ENCODE data around the gene COL2A1. TPM values are rescaled to one million over a fixed set of nuclear protein-coding genes. Genes with fewer than 3 reads are reported as not detected.
A peak's percentile ranks its signal among the peaks of the same experiment; 100 is the strongest.
"Not testable (repeated sequence)": the region's sequence is repeated elsewhere in the genome, so short reads cannot be mapped to it uniquely, and the experiment has no call there.

Gene COL2A1
- total and polyA plus RNA-seq, 4 donors = 0.05 to 8.7 (median 0.15) TPM; not detected in 1

- Histone ChIP-seq H3K9me3 (ENCODE audit: control insufficient read depth in 4 of 4, insufficient read depth in 3 of 4, low read length in 3 of 4) (no peaks in the 10 kb centered on the region), H3K27me3 (ENCODE audit: control insufficient read depth in 3 of 3, insufficient read depth in 3 of 3, low read length in 2 of 3) (peaks cover 0 to 3% (median 0%) of the 10 kb centered on the region in 3 donors), H3K4me1 (ENCODE audit: control insufficient read depth in 5 of 5, insufficient read depth in 5 of 5, low read length in 5 of 5) (peaks cover 0 to 19% (median 6%) of the 10 kb centered on the region in 5 donors), H3K27ac (ENCODE audit: low read depth in 1 of 2, low read length in 1 of 2) (peak within 1 kb of the TSS in 1 of 2 donors; percentile 34), H3K4me3 (peak within 1 kb of the TSS; percentile 77), H3K9ac (ENCODE audit: insufficient read depth in 1 of 2, low read length in 2 of 2) (peak within 1 kb of the TSS; percentile 33 to 58), H3K36me3 (ENCODE audit: control insufficient read depth in 4 of 4, insufficient read depth in 4 of 4, low read length in 4 of 4) (peaks cover 2 to 7% (median 4%) of the 10 kb centered on the region in 4 donors)
- 0 to 1% methylated on average over 58 to 59 of the region's 59 CpGs for WGBS, 2 donors
- peak; percentile 98 for ATAC-seq (ENCODE audit: insufficient read depth, low FRiP score)
- peak; percentile 95 to 97 (median 96) for DNase-seq
- peak; percentile 83 for TF ChIP-seq CTCF (IDR thresholded peaks at IDR 0.05; ENCODE audit: control extremely low read depth, extremely low read depth)
Measured at GRCh38 chr12:47963340-47964040, 40.8 kb downstream of the COL2A1 start, which contains the start of gene TMEM106C. Gene TMEM106C (plus strand): TSS chr12:47963596. CDS start chr12:47964237, 641 bp downstream.

- DNase-seq (no peak), ATAC-seq (ENCODE audit: insufficient read depth, low FRiP score) (no peak)
- H3K4me3 ChIP-seq = no peak overlapping the region
- H3K27me3 ChIP-seq (ENCODE audit: control insufficient read depth in 3 of 3, insufficient read depth in 3 of 3, low read length in 2 of 3) = peaks cover 0 to 3% (median 0%) of the 10 kb centered on the region in 3 donors
- peaks cover 0 to 1% (median 0%) of the 10 kb centered on the region in 4 donors for H3K36me3 ChIP-seq (ENCODE audit: control insufficient read depth in 4 of 4, insufficient read depth in 4 of 4, low read length in 4 of 4)
- H3K27ac ChIP-seq (ENCODE audit: low read depth in 1 of 2, low read length in 1 of 2) = no peak overlapping the region
- peaks cover 0 to 19% (median 6%) of the 10 kb centered on the region in 5 donors for H3K4me1 ChIP-seq (ENCODE audit: control insufficient read depth in 5 of 5, insufficient read depth in 5 of 5, low read length in 5 of 5)
- H3K9ac ChIP-seq (ENCODE audit: insufficient read depth in 1 of 2, low read length in 2 of 2) = no peak overlapping the region
- TF ChIP-seq CTCF (IDR thresholded peaks at IDR 0.05; ENCODE audit: control extremely low read depth, extremely low read depth) = no peak
- peaks cover 0 to 3% (median 0%) of the 10 kb centered on the region in 4 donors for H3K9me3 ChIP-seq (ENCODE audit: control insufficient read depth in 4 of 4, insufficient read depth in 3 of 4, low read length in 3 of 4)
- 91 to 92% methylated on average over 11 of the region's 11 CpGs for WGBS, 2 donors
Measured at GRCh38 chr12:47962198-47962597, 42.1 kb downstream of the COL2A1 start.

GRCh38 chr12:47957671-47958070, 46.6 kb downstream of the COL2A1 start:
- H3K27me3 ChIP-seq (ENCODE audit: control insufficient read depth in 3 of 3, insufficient read depth in 3 of 3, low read length in 2 of 3); ATAC-seq (ENCODE audit: insufficient read depth, low FRiP score); H3K9me3 ChIP-seq (ENCODE audit: control insufficient read depth in 4 of 4, insufficient read depth in 3 of 4, low read length in 3 of 4); H3K9ac ChIP-seq (ENCODE audit: insufficient read depth in 1 of 2, low read length in 2 of 2); H3K4me3 ChIP-seq; H3K36me3 ChIP-seq (ENCODE audit: control insufficient read depth in 4 of 4, insufficient read depth in 4 of 4, low read length in 4 of 4); H3K27ac ChIP-seq (ENCODE audit: low read depth in 1 of 2, low read length in 1 of 2); DNase-seq: not testable (repeated sequence)
- WGBS, 2 donors = 96 to 100% methylated on average over 1 of the region's 1 CpG
- H3K4me1 ChIP-seq (ENCODE audit: control insufficient read depth in 5 of 5, insufficient read depth in 5 of 5, low read length in 5 of 5) = peaks cover 0 to 28% (median 0%) of the 10 kb centered on the region in 5 donors

DNA sequence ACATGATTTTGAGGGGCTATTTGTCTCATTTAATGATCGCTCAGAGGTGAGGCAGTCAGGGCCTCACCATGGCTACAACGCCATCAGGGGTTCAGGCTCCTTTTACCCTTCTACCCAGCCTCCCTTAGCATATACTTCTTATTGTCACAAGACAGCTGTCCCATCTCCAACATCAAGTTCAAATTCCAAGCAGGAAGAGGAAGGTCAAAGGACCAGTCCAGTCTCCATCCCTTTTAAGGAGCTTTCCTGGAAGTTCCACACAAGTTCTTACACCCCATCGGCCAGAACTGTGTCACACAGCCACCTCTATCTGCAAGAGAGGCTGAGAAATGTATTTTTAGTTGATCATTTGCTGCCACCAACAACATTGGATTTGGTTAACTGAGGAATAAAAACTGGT, 49.2 kb downstream of the COL2A1 start:
- WGBS, 2 donors = 80 to 84% methylated on average over 3 of the region's 3 CpGs
- no peak for TF ChIP-seq CTCF (IDR thresholded peaks at IDR 0.05; ENCODE audit: control extremely low read depth, extremely low read depth)
- Histone ChIP-seq H3K9ac (ENCODE audit: insufficient read depth in 1 of 2, low read length in 2 of 2) (no peak overlapping the region), H3K36me3 (ENCODE audit: control insufficient read depth in 4 of 4, insufficient read depth in 4 of 4, low read length in 4 of 4) (no peaks in the 10 kb centered on the region), H3K4me1 (ENCODE audit: control insufficient read depth in 5 of 5, insufficient read depth in 5 of 5, low read length in 5 of 5) (peaks cover 0 to 25% (median 0%) of the 10 kb centered on the region in 5 donors), H3K4me3 (no peak overlapping the region), H3K27ac (ENCODE audit: low read depth in 1 of 2, low read length in 1 of 2) (no peak overlapping the region), H3K27me3 (ENCODE audit: control insufficient read depth in 3 of 3, insufficient read depth in 3 of 3, low read length in 2 of 3) (no peaks in the 10 kb centered on the region), H3K9me3 (ENCODE audit: control insufficient read depth in 4 of 4, insufficient read depth in 3 of 4, low read length in 3 of 4) (peaks cover 0 to 3% (median 0%) of the 10 kb centered on the region in 4 donors)
- no peak for ATAC-seq (ENCODE audit: insufficient read depth, low FRiP score)
- DNase-seq = peak; percentile 38 to 88 (median 79)

Data from lung (tissue), 12 donors.